HEK293 (cell line): ENCODE data around the gene LMLN.

ENCODE experiments used
- CTCF ChIA-PET: fragments of 350-600 bp; formaldehyde crosslinking; extraction: SDS; loops from one replicate; lab custom pipeline; 2021; ENCODE audit warnings: antibody characterized with exemption; lab: Yijun Ruan, JAX
- POLR2A ChIA-PET: fragments of 300-600 bp; formaldehyde crosslinking; extraction: SDS; loops from one replicate; lab custom pipeline; 2020; ENCODE audit warnings: antibody characterized with exemption, inconsistent platforms; lab: Yijun Ruan, JAX
- H3K27ac ChIP-seq: fragments of 200-500 bp; sonication (Bioruptor generic); 2 replicates; pipeline ENCODE4 v1.5.1; 2014; ENCODE audit warnings: low read depth, low read length, control low read depth, inconsistent platforms; ENCODE audit errors: extremely low read depth
- H3K36me3 ChIP-seq, 2 experiments: fragments of 200-500 bp in 1 of 2; sonication (Bioruptor generic) in 1 of 2; 1 replicate in 1 of 2; 2 replicates in 1 of 2; pipeline ENCODE4 v1.5.1; 2014 to 2017; ENCODE audit warnings: inconsistent platforms in 2 of 2, low read length in 2 of 2; ENCODE audit not compliant: control insufficient read depth in 2 of 2, insufficient read depth in 1 of 2
- H3K4me1 ChIP-seq: fragments of 200-500 bp; sonication (Bioruptor generic); 2 replicates; pipeline ENCODE4 v1.5.1; 2014; ENCODE audit warnings: mild to moderate bottlenecking, low read length, inconsistent platforms; ENCODE audit not compliant: control insufficient read depth, insufficient read depth
- H3K4me3 ChIP-seq: 2 replicates; pipeline ENCODE4 v1.5.1; 2011; ENCODE audit warnings: low read depth, mild to moderate bottlenecking, control low read depth, low read length, moderate library complexity
- H3K9me3 ChIP-seq: fragments of 200-500 bp; sonication (Bioruptor generic); 2 replicates; pipeline ENCODE4 v1.5.1; 2014; ENCODE audit warnings: low read depth, low read length, inconsistent platforms; ENCODE audit not compliant: control insufficient read depth, insufficient read depth
- BCL11A ChIP-seq: fragments of 450-650 bp; formaldehyde crosslinking; IDR thresholded peaks from 2 replicates; pipeline ENCODE4 v1.5.1; 2016; ENCODE audit warnings: low read depth, missing biosample characterization, missing genetic modification characterization
- EGR2 ChIP-seq: fragments of 450-650 bp; formaldehyde crosslinking; IDR thresholded peaks from 2 replicates; pipeline ENCODE4 v1.5.1; 2016; ENCODE audit warnings: low read depth, missing biosample characterization, missing genetic modification characterization
- GLIS2 ChIP-seq: fragments of 450-650 bp; formaldehyde crosslinking; IDR thresholded peaks from 2 replicates; pipeline ENCODE4 v1.5.1; 2016; ENCODE audit warnings: missing biosample characterization, missing genetic modification characterization
- KLF10 ChIP-seq: fragments of 450-650 bp; IDR thresholded peaks from 2 replicates; pipeline ENCODE4 v1.5.1; 2018; ENCODE audit warnings: missing biosample characterization, mild to moderate bottlenecking, missing genetic modification characterization
- MZF1 ChIP-seq: fragments of 450-650 bp; formaldehyde crosslinking; IDR thresholded peaks from 2 replicates; pipeline ENCODE4 v1.5.1; 2017; ENCODE audit warnings: missing biosample characterization, missing genetic modification characterization, borderline replicate concordance
- SCRT2 ChIP-seq: fragments of 450-650 bp; formaldehyde crosslinking; IDR thresholded peaks from 2 replicates; pipeline ENCODE4 v1.5.1; 2016; ENCODE audit warnings: missing biosample characterization, missing genetic modification characterization
- ZBTB1 ChIP-seq: fragments of 450-650 bp; formaldehyde crosslinking; IDR thresholded peaks from 2 replicates; pipeline ENCODE4 v1.5.1; 2016; ENCODE audit warnings: missing biosample characterization, missing genetic modification characterization
- ZFHX2 ChIP-seq: fragments of 450-650 bp; formaldehyde crosslinking; conservative IDR thresholded peaks from 2 replicates; pipeline ENCODE4 v1.5.1; 2016; ENCODE audit warnings: missing biosample characterization, missing genetic modification characterization
- ZNF133 ChIP-seq: fragments of 450-650 bp; formaldehyde crosslinking; IDR thresholded peaks from 2 replicates; pipeline ENCODE4 v1.5.1; 2016; ENCODE audit warnings: missing biosample characterization, missing genetic modification characterization
- ZNF423 ChIP-seq: fragments of 450-650 bp; formaldehyde crosslinking; IDR thresholded peaks from 2 replicates; pipeline ENCODE4 v1.5.1; 2016; ENCODE audit warnings: missing biosample characterization, missing genetic modification characterization
- ZNF521 ChIP-seq: fragments of 450-650 bp; formaldehyde crosslinking; IDR thresholded peaks from 2 replicates; pipeline ENCODE4 v1.5.1; 2017; ENCODE audit warnings: missing biosample characterization, mild to moderate bottlenecking, missing genetic modification characterization
- ZNF555 ChIP-seq: fragments of 450-650 bp; formaldehyde crosslinking; conservative IDR thresholded peaks from 2 replicates; pipeline ENCODE4 v1.5.1; 2017; ENCODE audit warnings: missing biosample characterization, mild to moderate bottlenecking, missing genetic modification characterization, inconsistent platforms
- ZNF600 ChIP-seq: fragments of 450-650 bp; formaldehyde crosslinking; IDR thresholded peaks from 2 replicates; pipeline ENCODE4 v1.5.1; 2016; ENCODE audit warnings: missing biosample characterization, missing genetic modification characterization
- ZNF658 ChIP-seq: fragments of 450-650 bp; formaldehyde crosslinking; IDR thresholded peaks from 2 replicates; pipeline ENCODE4; 2016; ENCODE audit warnings: missing biosample characterization, missing genetic modification characterization
- ZNF701 ChIP-seq: fragments of 450-650 bp; formaldehyde crosslinking; IDR thresholded peaks from 2 replicates; pipeline ENCODE4 v1.5.1; 2016; ENCODE audit warnings: missing biosample characterization, missing genetic modification characterization
- ZSCAN23 ChIP-seq: fragments of 450-650 bp; formaldehyde crosslinking; IDR thresholded peaks from 2 replicates; pipeline ENCODE4 v1.5.1; 2016; ENCODE audit warnings: missing biosample characterization, missing genetic modification characterization
- TF ChIP-seq, protein P1 (sequence below): fragments of 450-650 bp; formaldehyde crosslinking; IDR thresholded peaks from 2 replicates; pipeline ENCODE4 v1.5.1; 2016; ENCODE audit warnings: missing biosample characterization, missing genetic modification characterization
- TF ChIP-seq, protein P2 (sequence below): fragments of 450-650 bp; formaldehyde crosslinking; IDR thresholded peaks from 2 replicates; pipeline ENCODE4 v1.5.1; 2016; ENCODE audit warnings: missing biosample characterization, missing genetic modification characterization, low read depth
- TF ChIP-seq, protein P3 (sequence below): fragments of 450-650 bp; IDR thresholded peaks from 2 replicates; pipeline ENCODE4 v1.5.1; 2018; ENCODE audit warnings: missing biosample characterization, mild to moderate bottlenecking, missing genetic modification characterization
- TF ChIP-seq, protein P4 (sequence below): fragments of 450-650 bp; formaldehyde crosslinking; IDR thresholded peaks from 2 replicates; pipeline ENCODE4 v1.5.1; 2016; ENCODE audit warnings: missing biosample characterization, missing genetic modification characterization
- TF ChIP-seq, protein P5 (sequence below): fragments of 450-650 bp; formaldehyde crosslinking; optimal IDR thresholded peaks from 2 replicates; pipeline ENCODE3; 2016; ENCODE audit warnings: missing biosample characterization, mild to moderate bottlenecking, missing genetic modification characterization
- TF ChIP-seq, protein P6 (sequence below): fragments of 450-650 bp; formaldehyde crosslinking; IDR thresholded peaks from 2 replicates; pipeline ENCODE4 v1.5.1; 2016; ENCODE audit warnings: missing biosample characterization, missing genetic modification characterization

Gene LMLN

DNA sequence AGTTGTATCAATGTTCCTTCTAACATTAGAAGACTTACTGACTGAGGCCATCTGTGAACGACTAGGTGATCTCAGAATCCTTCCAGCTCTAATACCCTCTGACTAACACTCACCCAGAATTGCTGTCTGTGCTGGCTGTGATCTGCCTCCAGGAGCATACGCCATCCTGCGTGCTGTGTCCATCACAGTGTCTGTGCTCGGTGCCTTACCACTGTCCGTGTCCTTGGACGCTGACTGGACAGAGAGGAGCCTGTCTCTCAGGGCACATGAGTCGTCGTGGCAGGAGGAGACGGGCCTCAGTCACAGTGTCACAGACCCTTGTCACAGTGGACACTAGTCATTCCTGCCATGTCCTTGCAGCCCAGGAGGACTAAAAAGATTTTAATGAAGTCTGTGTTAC lies 83.1 kb downstream of the LMLN start (continued):
- TF ChIP-seq ZBTB1 (no peak), ZSCAN23 (tag by site-specific recombination) (no peak), ZNF701 (tag by site-specific recombination) (no peak), BCL11A (tag by site-specific recombination) (no peak), MZF1 (tag by site-specific recombination) (no peak)
- TF ChIP-seq, protein P1, sequence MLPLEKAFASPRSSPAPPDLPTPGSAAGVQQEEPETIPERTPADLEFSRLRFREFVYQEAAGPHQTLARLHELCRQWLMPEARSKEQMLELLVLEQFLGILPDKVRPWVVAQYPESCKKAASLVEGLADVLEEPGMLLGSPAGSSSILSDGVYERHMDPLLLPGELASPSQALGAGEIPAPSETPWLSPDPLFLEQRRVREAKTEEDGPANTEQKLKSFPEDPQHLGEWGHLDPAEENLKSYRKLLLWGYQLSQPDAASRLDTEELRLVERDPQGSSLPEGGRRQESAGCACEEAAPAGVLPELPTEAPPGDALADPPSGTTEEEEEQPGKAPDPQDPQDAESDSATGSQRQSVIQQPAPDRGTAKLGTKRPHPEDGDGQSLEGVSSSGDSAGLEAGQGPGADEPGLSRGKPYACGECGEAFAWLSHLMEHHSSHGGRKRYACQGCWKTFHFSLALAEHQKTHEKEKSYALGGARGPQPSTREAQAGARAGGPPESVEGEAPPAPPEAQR (tag by site-specific recombination), result no peak

DNA sequence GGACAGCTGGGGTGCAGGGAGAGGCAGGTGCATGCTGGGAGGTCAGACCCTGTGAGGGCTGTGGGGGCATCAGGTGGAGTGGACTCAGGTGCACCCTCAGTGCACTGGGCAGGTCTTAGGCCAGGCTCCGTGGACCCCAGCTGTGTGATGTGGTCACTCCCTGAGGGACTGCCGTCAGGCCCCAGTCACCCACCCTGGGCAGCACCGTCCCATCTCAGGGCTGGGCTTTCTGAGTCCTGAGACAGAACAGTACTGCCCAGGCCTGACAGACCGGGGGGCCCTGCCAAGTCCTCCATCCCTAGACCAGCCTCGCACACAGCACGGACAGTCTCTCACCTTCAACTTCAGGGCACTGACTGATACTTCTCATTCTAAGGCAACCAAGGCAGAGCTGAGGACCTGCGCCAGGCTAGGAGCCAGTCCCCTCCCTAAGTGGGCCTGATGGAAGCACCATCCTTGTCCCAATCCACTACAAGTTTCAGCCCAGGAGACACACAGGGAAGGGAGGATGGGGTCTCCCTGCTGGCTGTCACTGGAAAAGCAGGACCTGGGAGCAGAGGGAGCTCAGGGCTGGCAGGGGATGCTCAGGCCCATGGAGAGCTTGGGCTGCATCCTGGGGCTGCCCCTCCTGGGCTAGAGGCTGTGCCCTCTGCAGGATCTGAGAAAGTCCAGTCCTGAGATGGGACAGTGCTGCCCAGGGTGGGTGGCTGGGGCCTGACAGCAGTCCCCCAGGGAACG lies 86.3 kb downstream of the LMLN start:
- Histone ChIP-seq H3K27ac (no peak overlapping the region), H3K4me3 (no peak overlapping the region), H3K4me1 (no peaks in the 10 kb centered on the region), H3K9me3 (no peaks in the 10 kb centered on the region), H3K36me3 (no peaks in the 10 kb centered on the region)
- ChIA-PET CTCF (no interaction called here), POLR2A (no interaction called here)
- TF ChIP-seq, protein P2, sequence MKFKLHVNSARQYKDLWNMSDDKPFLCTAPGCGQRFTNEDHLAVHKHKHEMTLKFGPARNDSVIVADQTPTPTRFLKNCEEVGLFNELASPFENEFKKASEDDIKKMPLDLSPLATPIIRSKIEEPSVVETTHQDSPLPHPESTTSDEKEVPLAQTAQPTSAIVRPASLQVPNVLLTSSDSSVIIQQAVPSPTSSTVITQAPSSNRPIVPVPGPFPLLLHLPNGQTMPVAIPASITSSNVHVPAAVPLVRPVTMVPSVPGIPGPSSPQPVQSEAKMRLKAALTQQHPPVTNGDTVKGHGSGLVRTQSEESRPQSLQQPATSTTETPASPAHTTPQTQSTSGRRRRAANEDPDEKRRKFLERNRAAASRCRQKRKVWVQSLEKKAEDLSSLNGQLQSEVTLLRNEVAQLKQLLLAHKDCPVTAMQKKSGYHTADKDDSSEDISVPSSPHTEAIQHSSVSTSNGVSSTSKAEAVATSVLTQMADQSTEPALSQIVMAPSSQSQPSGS (tag by site-specific recombination), result no peak
- no peak for TF ChIP-seq ZNF555 (tag by site-specific recombination)
- TF ChIP-seq ZNF658 (tag by site-specific recombination), result no peak
- TF ChIP-seq ZNF521, result no peak
- no peak for TF ChIP-seq ZNF133 (tag by site-specific recombination)
- TF ChIP-seq, protein P3, sequence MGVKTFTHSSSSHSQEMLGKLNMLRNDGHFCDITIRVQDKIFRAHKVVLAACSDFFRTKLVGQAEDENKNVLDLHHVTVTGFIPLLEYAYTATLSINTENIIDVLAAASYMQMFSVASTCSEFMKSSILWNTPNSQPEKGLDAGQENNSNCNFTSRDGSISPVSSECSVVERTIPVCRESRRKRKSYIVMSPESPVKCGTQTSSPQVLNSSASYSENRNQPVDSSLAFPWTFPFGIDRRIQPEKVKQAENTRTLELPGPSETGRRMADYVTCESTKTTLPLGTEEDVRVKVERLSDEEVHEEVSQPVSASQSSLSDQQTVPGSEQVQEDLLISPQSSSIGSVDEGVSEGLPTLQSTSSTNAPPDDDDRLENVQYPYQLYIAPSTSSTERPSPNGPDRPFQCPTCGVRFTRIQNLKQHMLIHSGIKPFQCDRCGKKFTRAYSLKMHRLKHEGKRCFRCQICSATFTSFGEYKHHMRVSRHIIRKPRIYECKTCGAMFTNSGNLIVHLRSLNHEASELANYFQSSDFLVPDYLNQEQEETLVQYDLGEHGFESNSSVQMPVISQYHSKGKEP (tag by site-specific recombination), result no peak
- no peak for TF ChIP-seq ZNF423 (tag by site-specific recombination)
- TF ChIP-seq, protein P4, sequence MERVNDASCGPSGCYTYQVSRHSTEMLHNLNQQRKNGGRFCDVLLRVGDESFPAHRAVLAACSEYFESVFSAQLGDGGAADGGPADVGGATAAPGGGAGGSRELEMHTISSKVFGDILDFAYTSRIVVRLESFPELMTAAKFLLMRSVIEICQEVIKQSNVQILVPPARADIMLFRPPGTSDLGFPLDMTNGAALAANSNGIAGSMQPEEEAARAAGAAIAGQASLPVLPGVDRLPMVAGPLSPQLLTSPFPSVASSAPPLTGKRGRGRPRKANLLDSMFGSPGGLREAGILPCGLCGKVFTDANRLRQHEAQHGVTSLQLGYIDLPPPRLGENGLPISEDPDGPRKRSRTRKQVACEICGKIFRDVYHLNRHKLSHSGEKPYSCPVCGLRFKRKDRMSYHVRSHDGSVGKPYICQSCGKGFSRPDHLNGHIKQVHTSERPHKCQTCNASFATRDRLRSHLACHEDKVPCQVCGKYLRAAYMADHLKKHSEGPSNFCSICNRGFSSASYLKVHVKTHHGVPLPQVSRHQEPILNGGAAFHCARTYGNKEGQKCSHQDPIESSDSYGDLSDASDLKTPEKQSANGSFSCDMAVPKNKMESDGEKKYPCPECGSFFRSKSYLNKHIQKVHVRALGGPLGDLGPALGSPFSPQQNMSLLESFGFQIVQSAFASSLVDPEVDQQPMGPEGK, result no peak
- no peak for TF ChIP-seq ZNF600
- TF ChIP-seq, protein P5, sequence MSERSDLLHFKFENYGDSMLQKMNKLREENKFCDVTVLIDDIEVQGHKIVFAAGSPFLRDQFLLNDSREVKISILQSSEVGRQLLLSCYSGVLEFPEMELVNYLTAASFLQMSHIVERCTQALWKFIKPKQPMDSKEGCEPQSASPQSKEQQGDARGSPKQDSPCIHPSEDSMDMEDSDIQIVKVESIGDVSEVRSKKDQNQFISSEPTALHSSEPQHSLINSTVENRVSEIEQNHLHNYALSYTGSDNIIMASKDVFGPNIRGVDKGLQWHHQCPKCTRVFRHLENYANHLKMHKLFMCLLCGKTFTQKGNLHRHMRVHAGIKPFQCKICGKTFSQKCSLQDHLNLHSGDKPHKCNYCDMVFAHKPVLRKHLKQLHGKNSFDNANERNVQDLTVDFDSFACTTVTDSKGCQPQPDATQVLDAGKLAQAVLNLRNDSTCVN, result no peak

DNA sequence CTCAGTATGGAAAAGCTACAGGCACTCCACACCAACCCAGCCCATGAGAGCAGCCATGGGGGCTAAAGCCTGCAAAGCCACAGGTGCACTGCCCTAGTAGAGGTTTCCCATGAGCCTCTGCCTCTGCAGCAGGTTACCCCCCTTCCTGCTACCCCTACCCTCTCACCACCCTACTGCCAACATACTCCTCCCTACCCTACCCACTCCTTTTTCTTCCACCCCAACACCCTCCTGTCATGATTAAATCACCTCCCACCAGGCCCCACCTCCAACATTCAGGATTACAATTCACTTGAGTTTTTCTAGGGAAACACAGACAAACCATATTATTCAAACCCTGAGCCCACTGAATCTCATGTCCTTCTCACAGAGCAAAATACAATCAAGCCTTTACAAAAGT lies 88.4 kb downstream of the LMLN start:
- no peak overlapping the region for H3K27ac ChIP-seq

More for the DNA sequence above, 88.4 kb downstream of the LMLN start:
- CTCF ChIA-PET, result no interaction called here
- Histone ChIP-seq H3K9me3 (no peaks in the 10 kb centered on the region), H3K4me1 (no peaks in the 10 kb centered on the region), H3K4me3 (no peak overlapping the region), H3K36me3 (no peaks in the 10 kb centered on the region)
- POLR2A ChIA-PET, result no interaction called here
- TF ChIP-seq, protein P6, sequence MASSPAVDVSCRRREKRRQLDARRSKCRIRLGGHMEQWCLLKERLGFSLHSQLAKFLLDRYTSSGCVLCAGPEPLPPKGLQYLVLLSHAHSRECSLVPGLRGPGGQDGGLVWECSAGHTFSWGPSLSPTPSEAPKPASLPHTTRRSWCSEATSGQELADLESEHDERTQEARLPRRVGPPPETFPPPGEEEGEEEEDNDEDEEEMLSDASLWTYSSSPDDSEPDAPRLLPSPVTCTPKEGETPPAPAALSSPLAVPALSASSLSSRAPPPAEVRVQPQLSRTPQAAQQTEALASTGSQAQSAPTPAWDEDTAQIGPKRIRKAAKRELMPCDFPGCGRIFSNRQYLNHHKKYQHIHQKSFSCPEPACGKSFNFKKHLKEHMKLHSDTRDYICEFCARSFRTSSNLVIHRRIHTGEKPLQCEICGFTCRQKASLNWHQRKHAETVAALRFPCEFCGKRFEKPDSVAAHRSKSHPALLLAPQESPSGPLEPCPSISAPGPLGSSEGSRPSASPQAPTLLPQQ (tag by site-specific recombination), result no peak
- TF ChIP-seq EGR2 (tag by site-specific recombination) (peak; percentile 89), KLF10 (no peak), ZFHX2 (tag by site-specific recombination) (peak; percentile 89), SCRT2 (tag by site-specific recombination) (0 out of 2 replicates have a peak, but pooled peaks have one; percentile 18), GLIS2 (tag by site-specific recombination) (peak; percentile 23; the same call in 1 of the 2 replicates)
